ENCODE data around the gene NOVA1. TPM values are rescaled to one million over a fixed set of nuclear protein-coding genes. Genes with fewer than 3 reads are reported as not detected.
A peak's percentile ranks its signal among the peaks of the same experiment; 100 is the strongest.

Gene NOVA1
- polyA plus RNA-seq, 6 donors from 2014 or later, result not detected

DNA sequence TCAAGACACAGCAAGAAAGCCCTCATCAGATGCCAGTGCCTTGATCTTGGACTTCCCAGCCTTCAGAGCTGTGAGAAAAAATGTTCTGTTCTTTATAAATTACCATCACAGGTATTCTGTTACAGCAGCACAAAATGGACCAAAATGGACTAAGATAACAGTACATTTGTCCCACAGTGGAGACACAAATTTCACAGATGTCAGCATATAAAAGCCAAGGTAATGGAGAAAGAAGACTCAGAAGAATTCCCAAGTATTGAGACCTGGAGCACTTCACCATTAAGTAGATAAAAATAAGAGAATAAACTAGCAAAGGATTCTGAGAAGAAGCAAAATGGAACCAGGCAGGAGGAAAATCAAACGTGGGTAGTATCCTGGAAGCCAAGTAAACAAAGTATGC, 131.0 kb downstream of the NOVA1 start:
- no peak overlapping the region for H3K27ac Mint-ChIP-seq
- H3K4me1 Mint-ChIP-seq, result no peaks in the 10 kb centered on the region
- no peak for DNase-seq
- H3K36me3 Mint-ChIP-seq, result no peaks in the 10 kb centered on the region
- peaks cover 0 to 7% (median 0%) of the 10 kb centered on the region in 7 donors for H3K9me3 Mint-ChIP-seq
- H3K27me3 Mint-ChIP-seq, result no peaks in the 10 kb centered on the region
- ATAC-seq (ENCODE audit: low read depth in 2 of 2), result no peak
- no peak overlapping the region for H3K4me3 Mint-ChIP-seq

- DNase-seq, result no peak
- no peak for ATAC-seq (ENCODE audit: low read depth in 2 of 2)
- Mint-ChIP-seq H3K4me1 (no peaks in the 10 kb centered on the region), H3K27ac (no peak overlapping the region), H3K36me3 (no peaks in the 10 kb centered on the region), H3K27me3 (no peaks in the 10 kb centered on the region), H3K4me3 (no peak overlapping the region), H3K9me3 (peaks cover 0 to 7% (median 0%) of the 10 kb centered on the region in 7 donors)
These were observed 134.7 kb downstream of the NOVA1 start for GRCh38 chr14:26463136-26463535.

DNA sequence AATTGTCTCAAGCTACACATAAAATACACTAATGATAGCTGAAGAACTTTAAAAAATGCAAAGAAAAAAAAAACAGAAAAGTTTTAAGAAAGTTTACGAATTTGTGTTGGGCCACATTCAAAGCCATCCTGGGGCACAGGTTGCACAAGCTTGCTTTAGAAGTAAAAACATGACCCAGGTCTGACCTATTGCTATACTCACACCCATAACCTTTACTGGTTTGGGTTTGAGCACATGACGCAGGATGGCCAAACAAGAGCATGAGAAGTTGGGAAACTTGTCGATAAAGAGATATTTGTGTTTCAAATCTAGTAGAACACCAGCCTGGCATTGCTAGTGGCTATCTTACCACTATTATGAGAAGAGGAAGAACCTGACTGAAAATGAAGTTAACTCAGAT, 143.7 kb downstream of the NOVA1 start:
- H3K27ac Mint-ChIP-seq, result no peak overlapping the region

GRCh38 chr14:26448181-26448855, 149.5 kb downstream of the NOVA1 start:
- Mint-ChIP-seq H3K4me1 (no peaks in the 10 kb centered on the region), H3K9me3 (peaks cover 0 to 5% (median 0%) of the 10 kb centered on the region in 7 donors), H3K4me3 (peak overlapping the region in 1 of 8 donors; percentile 52), H3K27me3 (no peaks in the 10 kb centered on the region), H3K27ac (no peak overlapping the region), H3K36me3 (no peaks in the 10 kb centered on the region)
- ATAC-seq (ENCODE audit: low read depth in 2 of 2) (no peak), DNase-seq (no peak)

More for the DNA sequence above, 143.7 kb downstream of the NOVA1 start:
- Mint-ChIP-seq H3K27me3 (no peaks in the 10 kb centered on the region), H3K9me3 (peaks cover 0 to 7% (median 0%) of the 10 kb centered on the region in 7 donors), H3K36me3 (no peaks in the 10 kb centered on the region), H3K4me3 (no peak overlapping the region), H3K4me1 (no peaks in the 10 kb centered on the region)
- no peak for DNase-seq
- no peak for ATAC-seq (ENCODE audit: low read depth in 2 of 2)

DNA sequence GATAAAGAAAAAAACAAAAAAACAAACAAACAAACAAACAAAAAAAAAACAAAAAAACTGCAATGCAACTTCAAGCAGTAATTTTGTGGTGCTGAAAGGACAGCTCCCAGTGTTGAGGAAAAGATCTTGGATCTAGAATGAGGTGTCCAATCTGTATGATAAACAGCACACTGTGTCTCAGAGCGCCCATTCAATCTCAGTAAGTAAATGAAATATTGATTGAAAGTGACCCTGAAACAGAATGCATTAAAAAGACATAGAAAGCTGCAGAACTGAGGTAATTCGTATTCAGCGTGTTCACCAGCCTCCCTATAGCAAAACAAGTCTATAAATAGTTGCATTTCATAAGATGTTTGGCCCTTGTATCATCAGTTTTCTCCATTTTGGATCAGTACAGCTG, 153.0 kb downstream of the NOVA1 start:
- no peaks in the 10 kb centered on the region for H3K36me3 Mint-ChIP-seq
- DNase-seq, result no peak
- peaks cover 0 to 5% (median 0%) of the 10 kb centered on the region in 7 donors for H3K9me3 Mint-ChIP-seq
- no peak for ATAC-seq (ENCODE audit: low read depth in 2 of 2)
- no peaks in the 10 kb centered on the region for H3K4me1 Mint-ChIP-seq
- peak overlapping the region in 1 of 8 donors; percentile 20 for H3K4me3 Mint-ChIP-seq
- H3K27ac Mint-ChIP-seq, result no peak overlapping the region
- H3K27me3 Mint-ChIP-seq, result no peaks in the 10 kb centered on the region

GRCh38 chr14:26443654-26444053, 154.2 kb downstream of the NOVA1 start:
- Mint-ChIP-seq H3K4me1 (no peaks in the 10 kb centered on the region), H3K27me3 (no peaks in the 10 kb centered on the region), H3K4me3 (no peak overlapping the region), H3K9me3 (peaks cover 0 to 5% (median 0%) of the 10 kb centered on the region in 7 donors), H3K27ac (no peak overlapping the region), H3K36me3 (no peaks in the 10 kb centered on the region)
- ATAC-seq (ENCODE audit: low read depth in 2 of 2) (no peak), DNase-seq (no peak)

DNA sequence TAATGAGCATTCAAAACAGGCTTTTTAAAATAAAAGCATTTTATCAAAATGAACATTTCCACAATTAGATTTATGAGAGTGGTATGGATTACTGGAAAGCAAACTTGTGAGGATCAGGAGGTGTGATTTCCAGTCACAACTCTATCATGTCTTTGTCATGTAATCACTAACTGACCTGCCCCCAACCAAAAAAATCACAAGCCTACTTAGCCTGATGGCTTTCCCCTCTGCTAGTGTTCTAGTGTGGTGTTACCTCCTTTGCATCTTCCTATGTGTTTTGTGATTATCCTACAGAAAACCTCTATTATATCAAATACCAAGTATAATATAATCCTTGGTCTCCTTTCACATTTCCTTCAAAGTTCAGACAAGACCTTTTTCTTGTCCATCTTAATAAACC, 168.6 kb downstream of the NOVA1 start:
- Mint-ChIP-seq H3K4me1 (no peaks in the 10 kb centered on the region), H3K27ac (no peak overlapping the region)

GRCh38 chr14:26427097-26427496, 170.7 kb downstream of the NOVA1 start:
- Mint-ChIP-seq H3K36me3 (no peaks in the 10 kb centered on the region), H3K4me1 (no peaks in the 10 kb centered on the region), H3K27ac (no peak overlapping the region), H3K27me3 (no peaks in the 10 kb centered on the region), H3K9me3 (peaks cover 0 to 2% (median 0%) of the 10 kb centered on the region in 7 donors), H3K4me3 (no peak overlapping the region)
- DNase-seq (no peak), ATAC-seq (ENCODE audit: low read depth in 2 of 2) (no peak)

More for the DNA sequence above, 168.6 kb downstream of the NOVA1 start:
- Mint-ChIP-seq H3K4me3 (no peak overlapping the region), H3K9me3 (peaks cover 0 to under 1% (median 0%) of the 10 kb centered on the region in 7 donors), H3K36me3 (no peaks in the 10 kb centered on the region), H3K27me3 (no peaks in the 10 kb centered on the region)
- DNase-seq, result no peak
- no peak for ATAC-seq (ENCODE audit: low read depth in 2 of 2)

- Mint-ChIP-seq H3K4me1 (no peaks in the 10 kb centered on the region), H3K27me3 (no peaks in the 10 kb centered on the region), H3K4me3 (no peak overlapping the region), H3K27ac (no peak overlapping the region), H3K36me3 (no peaks in the 10 kb centered on the region), H3K9me3 (peaks cover 0 to 6% (median 0%) of the 10 kb centered on the region in 7 donors)
- no peak for ATAC-seq (ENCODE audit: low read depth in 2 of 2)
- no peak for DNase-seq
These were observed 173.3 kb downstream of the NOVA1 start for GRCh38 chr14:26424537-26424936.

- no peak for DNase-seq
- no peak overlapping the region for H3K4me3 Mint-ChIP-seq
- H3K27ac Mint-ChIP-seq, result no peak overlapping the region
- H3K4me1 Mint-ChIP-seq, result no peaks in the 10 kb centered on the region
- no peaks in the 10 kb centered on the region for H3K36me3 Mint-ChIP-seq
- no peaks in the 10 kb centered on the region for H3K27me3 Mint-ChIP-seq
- no peak for ATAC-seq (ENCODE audit: low read depth in 2 of 2)
- H3K9me3 Mint-ChIP-seq, result peaks cover 0 to 6% (median 0%) of the 10 kb centered on the region in 7 donors
These were observed 182.2 kb downstream of the NOVA1 start for GRCh38 chr14:26415618-26416123.

DNA sequence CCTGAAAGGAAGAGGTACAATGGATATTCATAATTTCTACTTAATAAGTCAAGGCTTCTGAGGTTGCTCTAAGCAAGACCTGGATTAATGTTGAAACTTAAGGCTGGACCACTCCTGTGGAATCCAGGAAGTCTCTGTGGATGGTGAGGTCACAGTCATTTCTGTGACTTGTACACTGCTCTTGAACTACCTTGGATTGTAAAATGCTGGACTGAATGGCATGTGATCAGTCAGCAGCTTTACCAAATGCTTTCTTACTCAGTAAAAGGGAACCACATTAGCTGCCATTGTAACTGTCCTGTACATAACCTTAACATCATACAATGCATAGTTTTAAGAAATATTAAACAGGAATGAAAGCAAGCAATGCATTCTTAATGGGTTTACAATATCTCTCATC, 182.9 kb downstream of the NOVA1 start:
- no peaks in the 10 kb centered on the region for H3K4me1 Mint-ChIP-seq
- H3K4me3 Mint-ChIP-seq, result no peak overlapping the region
- H3K27me3 Mint-ChIP-seq, result no peaks in the 10 kb centered on the region
- H3K27ac Mint-ChIP-seq, result no peak overlapping the region
- no peak for ATAC-seq (ENCODE audit: low read depth in 2 of 2)
- H3K36me3 Mint-ChIP-seq, result no peaks in the 10 kb centered on the region
- no peak for DNase-seq
- peaks cover 0 to 2% (median 0%) of the 10 kb centered on the region in 7 donors for H3K9me3 Mint-ChIP-seq

DNA sequence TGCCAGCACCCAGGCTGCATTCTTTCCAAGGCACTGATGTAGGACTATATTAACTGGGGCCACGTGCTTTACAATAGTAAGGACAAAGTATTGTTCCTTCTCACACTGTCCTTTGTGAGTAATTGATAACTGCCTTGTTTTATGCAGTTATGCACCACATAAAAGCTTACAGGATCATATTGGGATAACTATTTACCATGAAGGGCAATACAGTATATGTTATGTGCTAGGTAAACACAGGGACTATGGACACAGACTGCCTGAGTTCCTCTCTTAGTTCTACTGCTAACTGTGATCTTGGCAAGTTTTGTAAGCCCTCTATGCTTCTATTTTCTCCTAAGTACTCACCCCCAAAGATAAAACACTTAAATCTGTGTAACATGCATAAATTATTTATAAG, 183.7 kb downstream of the NOVA1 start:
- Mint-ChIP-seq H3K4me3 (no peak overlapping the region), H3K4me1 (no peaks in the 10 kb centered on the region), H3K36me3 (no peaks in the 10 kb centered on the region), H3K27ac (no peak overlapping the region), H3K27me3 (no peaks in the 10 kb centered on the region), H3K9me3 (peaks cover 0 to 4% (median 0%) of the 10 kb centered on the region in 7 donors)
- DNase-seq (no peak), ATAC-seq (ENCODE audit: low read depth in 2 of 2) (no peak)

DNA sequence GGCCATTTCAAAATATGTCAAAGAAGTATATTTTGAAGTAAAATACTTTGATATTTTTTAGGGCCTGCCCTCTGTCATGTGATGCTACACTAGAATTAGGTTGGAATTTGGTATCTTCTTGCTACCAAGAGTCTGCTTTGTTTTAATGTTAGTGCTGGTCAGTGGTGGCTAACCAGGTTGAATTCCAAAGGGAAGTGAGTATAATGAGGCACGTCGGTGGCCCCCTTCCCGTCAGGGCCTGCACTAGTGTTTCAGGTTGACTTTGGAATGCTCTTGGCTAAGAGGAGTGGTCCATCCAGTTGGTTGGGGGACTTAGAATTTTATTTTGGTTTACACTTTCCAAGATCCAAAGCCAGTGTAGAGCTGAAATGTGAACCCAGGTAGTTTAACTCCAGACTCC, 185.4 kb downstream of the NOVA1 start:
- ATAC-seq (ENCODE audit: low read depth in 2 of 2) (no peak), DNase-seq (no peak)
- Mint-ChIP-seq H3K4me3 (no peak overlapping the region), H3K4me1 (no peaks in the 10 kb centered on the region), H3K9me3 (peaks cover 0 to 4% (median 0%) of the 10 kb centered on the region in 7 donors), H3K27ac (no peak overlapping the region), H3K36me3 (no peaks in the 10 kb centered on the region), H3K27me3 (no peaks in the 10 kb centered on the region)

- Mint-ChIP-seq H3K27ac (no peak overlapping the region), H3K36me3 (no peaks in the 10 kb centered on the region), H3K4me3 (no peak overlapping the region), H3K9me3 (peaks cover 0 to 4% (median 0%) of the 10 kb centered on the region in 7 donors), H3K27me3 (no peaks in the 10 kb centered on the region), H3K4me1 (no peaks in the 10 kb centered on the region)
- no peak for ATAC-seq (ENCODE audit: low read depth in 2 of 2)
- no peak for DNase-seq
These were observed 187.6 kb downstream of the NOVA1 start for GRCh38 chr14:26410189-26410685.
